HepG2 (cell line): Measurements from ENCODE around the gene LEPROT. TPM values are rescaled to one million over a fixed set of nuclear protein-coding genes. Genes with fewer than 3 reads are reported as not detected.
A peak's percentile ranks its signal among the peaks of the same experiment; 100 is the strongest.

Experiments used
- ATAC-seq: fragments of 200-7000 bp; cut with Tn5 transposase; 3 replicates; pipeline ENCODE4 v1.9.1; 2020; ENCODE audit warnings: mild to moderate bottlenecking, moderate library complexity
- BruUV-seq: library from RNA; stranded (reverse); fragments of 400-500 nt; replicated peaks from 2 replicates; lab custom pipeline; 2021; lab: Mats Ljungman, UMichigan
- CTCF ChIA-PET: fragments of 300-600 bp; formaldehyde crosslinking; extraction: SDS; loops from one replicate; lab custom pipeline; 2021; ENCODE audit warnings: low total read pairs, inconsistent platforms, low intra/inter-chr PET ratio; lab: Yijun Ruan, JAX
- POLR2A ChIA-PET: fragments of 350-600 bp; sonication (Branson Sonifier 250); formaldehyde crosslinking; loops from one replicate; lab custom pipeline; 2020; ENCODE audit warnings: antibody characterized with exemption, inconsistent platforms; lab: Yijun Ruan, JAX
- DNase-seq: peaks from one replicate; pipeline ENCODE4 v3.0.0-alpha.2; 2015; ENCODE audit warnings: low spot score
- FAIRE-seq: peaks from 3 replicates; lab custom pipeline; 2011; peaks lifted over from hg19 to GRCh38; lab: Jason Lieb, UNC
- H2AFZ ChIP-seq: one replicate; pipeline ENCODE4 v1.6.1; 2011; ENCODE audit warnings: low read length, inconsistent platforms
- H3K27ac ChIP-seq: fragments of 300-600 bp; 3 replicates; pipeline ENCODE4 v1.8.0; 2011; ENCODE audit warnings: mixed run types, mild to moderate bottlenecking, mixed read lengths, low read length, inconsistent platforms; ENCODE audit not compliant: insufficient read depth; ENCODE audit errors: extremely low read length
- H3K27me3 ChIP-seq, 2 experiments: fragments of 200-600 bp in 1 of 2; 2 replicates in 1 of 2; 3 replicates in 1 of 2; pipeline versions ENCODE4 v1.6.0 to v1.8.0; 2011; ENCODE audit warnings: low read length in 2 of 2, mild to moderate bottlenecking in 2 of 2, moderate library complexity in 2 of 2, inconsistent platforms in 1 of 2; ENCODE audit not compliant: insufficient read depth in 2 of 2, control insufficient read depth in 1 of 2
- H3K36me3 ChIP-seq, 2 experiments: fragments of 200-600 bp in 1 of 2; replicated peaks in 1 of 2; 2 replicates in 1 of 2; 3 replicates in 1 of 2; pipeline versions ENCODE4 v1.5.1 to v1.8.0; 2011; ENCODE audit warnings: low read length in 2 of 2, inconsistent platforms in 1 of 2; ENCODE audit not compliant: insufficient read depth in 2 of 2, control insufficient read depth in 1 of 2
- H3K4me1 ChIP-seq: 2 replicates; pipeline ENCODE4 v1.5.1; 2012; ENCODE audit warnings: low read length, inconsistent platforms; ENCODE audit not compliant: insufficient read depth
- H3K4me2 ChIP-seq: 2 replicates; pipeline ENCODE4 v1.6.0; 2011; ENCODE audit warnings: low read depth, low read length, inconsistent platforms
- H3K4me3 ChIP-seq, 3 experiments: fragments of 200-600 bp in 1 of 3; sonication (generic), shearing (Covaris generic) in 1 of 3; replicated peaks in 1 of 3; 2 replicates each; pipeline ENCODE4 v1.5.1; 2011 to 2016; ENCODE audit warnings: low read length in 3 of 3, inconsistent platforms in 2 of 3, low read depth in 2 of 3, mild to moderate bottlenecking in 2 of 3, control low read depth in 1 of 3, mixed read lengths in 1 of 3; ENCODE audit not compliant: insufficient read depth in 1 of 3
- H3K79me2 ChIP-seq: one replicate; pipeline ENCODE4 v1.6.1; 2011; ENCODE audit warnings: low read length, inconsistent platforms; ENCODE audit not compliant: insufficient read depth
- H3K9ac ChIP-seq: 2 replicates; pipeline ENCODE4 v1.6.0; 2011; ENCODE audit warnings: mild to moderate bottlenecking, low read depth, low read length, inconsistent platforms; ENCODE audit not compliant: insufficient read depth
- H3K9me3 ChIP-seq: 2 replicates; pipeline ENCODE4 v1.5.1; 2012; ENCODE audit warnings: mild to moderate bottlenecking, low read length
- H4K20me1 ChIP-seq: 2 replicates; pipeline ENCODE4 v1.6.0; 2011; ENCODE audit warnings: inconsistent platforms, mild to moderate bottlenecking, low read length, moderate library complexity; ENCODE audit not compliant: insufficient read depth
- GLMP ChIP-seq: sonication (generic); formaldehyde crosslinking; IDR thresholded peaks from 2 replicates; pipeline ENCODE4 v1.9.0; 2021; ENCODE audit warnings: missing genetic modification reagents, mild to moderate bottlenecking, borderline replicate concordance
- MAZ ChIP-seq, 2 experiments: sonication (generic) in 1 of 2; formaldehyde crosslinking in 1 of 2; IDR thresholded peaks; 2 replicates each; pipeline versions ENCODE4 v1.5.0 to v1.6.1; 2012 to 2020; ENCODE audit warnings: low read depth in 2 of 2, mild to moderate bottlenecking in 2 of 2, borderline replicate concordance in 1 of 2, improper control_type of control experiment in 1 of 2, low read length in 1 of 2, missing genetic modification reagents in 1 of 2, moderate library complexity in 1 of 2
- SIN3A ChIP-seq: IDR thresholded peaks from 2 replicates; pipeline ENCODE4 v1.6.1; 2011; ENCODE audit warnings: low read depth, mild to moderate bottlenecking, control low read depth, low read length, borderline replicate concordance
- ZNF441 ChIP-seq: sonication (generic); formaldehyde crosslinking; IDR thresholded peaks from 2 replicates; pipeline ENCODE4 v1.7.0; 2021; ENCODE audit warnings: missing genetic modification reagents, borderline replicate concordance
- ZNF484 ChIP-seq: sonication (generic); formaldehyde crosslinking; IDR thresholded peaks from 2 replicates; pipeline ENCODE4 v1.5.1; 2020; ENCODE audit warnings: mild to moderate bottlenecking, low read depth, missing genetic modification reagents, borderline replicate concordance
- WGBS: methylation state at CpG from one replicate; pipeline ENCODE4 v1.1.6; 2017; ENCODE audit warnings: low lambda C conversion rate; 5-methylcytosine and 5-hydroxymethylcytosine counted together
- in situ Hi-C: cut with HindIII; loops from 2 replicates; pipeline ENCODE4 v1.10.0; 2017; ENCODE audit warnings: low pct_unique_long_range_greater_than_20kb; ENCODE audit not compliant: extremely low pct_ligation_motif_present
- intact Hi-C: fragments of 100-400 bp; cut with micrococcal nuclease; formaldehyde crosslinking; loops from one replicate; pipeline ENCODE4 v1.10.0; 2022; ENCODE audit not compliant: unreplicated experiment
- polyA plus RNA-seq, 8 experiments: library from polyadenylated mRNA; depleted of rRNA in 3 of 8; stranded (reverse) in 7 of 8; unstranded in 1 of 8; fragments of >200 nt; fragmentation: Illumina TruSeq in 4 of 8; extraction: Trizol in 4 of 8; gene quantifications; 2 replicates each; pipeline versions ENCODE4 v1.2.1 to v1.2.3, GENCODE V29; 2011 to 2016; ENCODE audit warnings: low read depth in 4 of 8, missing spikeins in 1 of 8, mixed read lengths in 1 of 8; ENCODE audit not compliant: insufficient read depth in 1 of 8
- total RNA-seq, 5 experiments: library from RNA; depleted of rRNA; stranded (reverse); fragments of >200 nt; fragmentation: Illumina TruSeq; extraction: Trizol; gene quantifications; 2 replicates each; pipeline ENCODE4 v1.2.3, GENCODE V29; 2016; ENCODE audit warnings: low read depth in 1 of 5

LEPROT gene
- total and polyA plus RNA-seq, 2 of the 13 experiments (the other 11 are each of a cell fraction or from before 2014, with no cell fraction given): 36.8 to 51.4 TPM

DNA sequence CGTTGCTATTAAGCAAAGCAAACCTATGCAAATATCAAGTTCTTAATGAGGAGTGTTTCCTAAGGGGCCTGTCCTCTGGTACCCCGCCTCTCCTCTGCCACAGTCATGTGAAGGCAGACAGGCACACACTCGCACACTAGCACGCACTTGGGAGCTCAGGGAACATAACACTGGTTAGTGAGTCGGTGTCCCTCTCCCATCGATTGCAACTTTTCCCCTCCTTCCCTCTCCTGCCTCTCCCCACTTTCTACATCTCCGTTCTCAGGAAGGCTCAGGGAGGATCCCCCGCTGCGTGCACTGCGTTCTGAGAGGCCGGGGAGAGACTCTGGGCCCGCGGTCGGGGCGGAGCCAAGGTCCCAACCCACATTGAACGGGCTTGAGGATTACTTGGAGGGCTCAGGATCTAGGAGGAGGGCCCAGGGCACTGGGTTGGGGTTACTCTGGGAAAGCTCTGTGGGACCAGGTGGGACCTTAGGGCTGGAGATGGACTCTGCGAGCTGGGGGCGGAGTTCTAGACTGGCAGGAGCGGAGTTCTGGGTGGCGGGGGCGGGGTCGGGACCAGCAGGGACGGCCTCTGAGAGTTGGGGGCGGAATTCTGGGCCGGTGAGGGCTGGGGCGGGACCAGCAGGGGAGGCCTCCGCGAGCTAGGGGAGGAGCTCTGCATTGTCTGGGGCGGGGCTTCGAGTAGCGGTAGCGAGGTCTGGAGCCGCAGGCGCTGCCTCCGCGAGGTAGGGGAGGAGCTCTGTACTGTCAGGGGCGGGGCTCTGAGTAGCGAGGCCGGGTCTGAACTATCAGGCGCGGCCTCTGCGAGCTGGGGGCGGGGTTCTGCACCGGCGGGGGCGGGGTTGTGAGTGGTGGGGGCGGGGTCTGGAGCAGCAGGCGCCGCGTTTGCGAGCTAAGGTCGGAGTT lies 533 bp upstream of the LEPROT start (continued):
- TF ChIP-seq GLMP: no peak
- TF ChIP-seq ZNF484 (CRISPR knock-in tag): no peak
- 0 out of 2 replicates have a peak, but pooled peaks have one; percentile 26 for TF ChIP-seq MAZ (IDR thresholded peaks at IDR 0.05; ENCODE audit: borderline replicate concordance, low read depth, low read length)
- TF ChIP-seq MAZ (CRISPR knock-in tag; IDR thresholded peaks at IDR 0.05; ENCODE audit: low read depth): peak; percentile 42; the same call in 1 of the 2 replicates

GRCh38 chr1:65421351-65422025 lies 1.0 kb downstream of the LEPROT start:
- ATAC-seq: no peak
- Histone ChIP-seq H3K9me3 (no peaks in the 10 kb centered on the region), H2AFZ (no peak overlapping the region)
- in situ Hi-C loops: no loop called here
- no peak for TF ChIP-seq ZNF441 (CRISPR knock-in tag)
- TF ChIP-seq SIN3A: 0 out of 2 replicates have a peak, but pooled peaks have one; percentile 37
- TF ChIP-seq, all 625 proteins: peak for 1
- Histone ChIP-seq H3K27me3 (no peaks in the 10 kb centered on the region; a peak in 1 of 5 replicates), H3K36me3 (peaks cover 0 to 15% of the 10 kb centered on the region in 2 experiments; a peak in 3 of 5 replicates), H3K4me3 (peak overlapping the region; percentile 80 to 99 (median 94)), H4K20me1 (no peaks in the 10 kb centered on the region), H3K4me2 (peak overlapping the region; percentile 88), H3K79me2 (peaks cover 38% of the 10 kb centered on the region), H3K9ac (peak overlapping the region; percentile 99), H3K4me1 (peaks cover 72% of the 10 kb centered on the region), H3K27ac (peak overlapping the region; percentile 99)
- POLR2A ChIA-PET: interaction anchor here (2.3 kb wide), 1 partner anchor 263 kb away, joined by 8 read pairs; no protein-coding TSS in a partner anchor
- 1% methylated on average over 13 of the region's 13 CpGs for WGBS
- intact Hi-C loops: loop anchor here (2.0 to 10.0 kb wide), 5 partner anchors 46 to 357 kb away; partner anchors contain the start of gene AK4
- FAIRE-seq (no peak), DNase-seq (no peak)
- TSS peak; percentile 59 for BruUV-seq
- CTCF ChIA-PET: no interaction called here
